Mesodermal cell (in vitro differentiated cells): ENCODE data around the gene CSAG1. TPM values are rescaled to one million over a fixed set of nuclear protein-coding genes. Genes with fewer than 3 reads are reported as not detected.
"Not testable (repeated sequence)": the region's sequence is repeated elsewhere in the genome, so short reads cannot be mapped to it uniquely, and the experiment has no call there.

ENCODE experiments used
- H3K27ac ChIP-seq: 2 replicates; pipeline ENCODE4 v1.7.0; 2013; ENCODE audit warnings: mild to moderate bottlenecking, low read depth, low read length, moderate library complexity; ENCODE audit not compliant: severe bottlenecking
- H3K36me3 ChIP-seq: 2 replicates; pipeline ENCODE4 v1.7.1; 2013; ENCODE audit warnings: mild to moderate bottlenecking, low read length, moderate library complexity; ENCODE audit not compliant: control insufficient read depth, insufficient read depth
- H3K4me1 ChIP-seq: one replicate; pipeline ENCODE4 v1.7.1; 2013; ENCODE audit warnings: mild to moderate bottlenecking, low read length; ENCODE audit not compliant: insufficient read depth, control insufficient read depth, poor library complexity, severe bottlenecking
- H3K4me3 ChIP-seq: 2 replicates; pipeline ENCODE4 v1.7.0; 2013; ENCODE audit warnings: low read length, control low read depth, mild to moderate bottlenecking; ENCODE audit not compliant: insufficient read depth, poor library complexity, severe bottlenecking; ENCODE audit errors: extremely low read depth
- H3K9me3 ChIP-seq: 2 replicates; pipeline ENCODE4 v1.7.1; 2013; ENCODE audit warnings: mild to moderate bottlenecking, low read length, moderate library complexity; ENCODE audit not compliant: control insufficient read depth
- whole genome bisulfite sequencing, 2 experiments: methylation state at CpG; one replicate each; pipeline ENCODE4 v1.1.5; 2013; ENCODE audit warnings: missing lambda C conversion rate in 2 of 2; ENCODE audit not compliant: insufficient coverage in 2 of 2; 5-methylcytosine and 5-hydroxymethylcytosine counted together
- polyA plus RNA-seq, 2 experiments: library from polyadenylated mRNA; stranded (reverse); fragments of 50-300 nt; gene quantifications; one replicate each; pipeline ENCODE4 v1.2.3, GENCODE V29; 2013

Gene CSAG1
- not detected for polyA plus RNA-seq (2013, experiment 1 of 2)
- not detected for polyA plus RNA-seq (2013, experiment 2 of 2)

GRCh38 chrX:152733261-152733975, at the start of gene CSAG1, which contains the start of gene MAGEA12:
Gene CSAG1, minus strand, starts transcription at chrX:152733721. Its CDS starts 1,261 bp downstream, at chrX:152732460.
Gene MAGEA12, plus strand, starts transcription at chrX:152733757. Its CDS starts 2,405 bp downstream, at chrX:152736162.
- H3K27ac ChIP-seq: no peak within 1 kb of the TSS
- H3K36me3 ChIP-seq: no peaks in the 10 kb centered on the region
- no peaks in the 10 kb centered on the region for H3K4me1 ChIP-seq
- H3K4me3 ChIP-seq: no peak within 1 kb of the TSS
- WGBS, 2 experiments: 60% methylated on average over 1 of the region's 21 CpGs; no CpG with 5 or more reads in 1 of the 2 experiments
- H3K9me3 ChIP-seq: no peaks in the 10 kb centered on the region

- no CpG with 5 or more reads among the region's 29 CpGs for WGBS, 2 experiments
- H3K9me3 ChIP-seq, H3K36me3 ChIP-seq, H3K27ac ChIP-seq, H3K4me1 ChIP-seq, H3K4me3 ChIP-seq: not testable (repeated sequence)
Observed at GRCh38 chrX:152769549-152770289, 36.2 kb upstream of the CSAG1 start, which contains the start of gene MAGEA6. Gene MAGEA6, minus strand, starts transcription at chrX:152769689. Its CDS starts 2,039 bp downstream, at chrX:152767650.

- not testable (repeated sequence) for H3K27ac ChIP-seq
Observed at GRCh38 chrX:152766562-152766961, 33.0 kb upstream of the CSAG1 start.

GRCh38 chrX:152761582-152761981, 28.1 kb upstream of the CSAG1 start:
- H3K4me1 ChIP-seq, H3K27ac ChIP-seq, H3K36me3 ChIP-seq, H3K4me3 ChIP-seq, H3K9me3 ChIP-seq: not testable (repeated sequence)
- WGBS, 2 experiments: no CpG with 5 or more reads among the region's 7 CpGs

More at GRCh38 chrX:152766562-152766961, 33.0 kb upstream of the CSAG1 start:
- not testable (repeated sequence) for H3K36me3 ChIP-seq, H3K4me3 ChIP-seq, H3K4me1 ChIP-seq, H3K9me3 ChIP-seq
- WGBS, 2 experiments: 80 to 95% methylated on average over 1 to 5 of the region's 9 CpGs

GRCh38 chrX:152759544-152759943, 26.0 kb upstream of the CSAG1 start:
- H3K9me3 ChIP-seq, H3K27ac ChIP-seq, H3K4me1 ChIP-seq, H3K4me3 ChIP-seq, H3K36me3 ChIP-seq: not testable (repeated sequence)
- no CpG with 5 or more reads among the region's 7 CpGs for WGBS, 2 experiments

- WGBS, 2 experiments: no CpG with 5 or more reads among the region's 2 CpGs
- not testable (repeated sequence) for H3K4me1 ChIP-seq, H3K9me3 ChIP-seq, H3K4me3 ChIP-seq, H3K27ac ChIP-seq, H3K36me3 ChIP-seq
Observed at GRCh38 chrX:152758918-152759317, 25.4 kb upstream of the CSAG1 start, which contains the start of gene CSAG3. Gene CSAG3, plus strand, starts transcription at chrX:152759218.

GRCh38 chrX:152754871-152755270, 21.4 kb upstream of the CSAG1 start:
- no CpG with 5 or more reads among the region's 5 CpGs for WGBS, 2 experiments
- H3K27ac ChIP-seq, H3K9me3 ChIP-seq, H3K4me3 ChIP-seq, H3K4me1 ChIP-seq, H3K36me3 ChIP-seq: not testable (repeated sequence)

- WGBS, 2 experiments: no CpG with 5 or more reads among the region's 35 CpGs
- not testable (repeated sequence) for H3K4me1 ChIP-seq, H3K4me3 ChIP-seq, H3K27ac ChIP-seq, H3K36me3 ChIP-seq, H3K9me3 ChIP-seq
Observed at GRCh38 chrX:152753686-152754650, 20.4 kb upstream of the CSAG1 start, which contains the start of gene MAGEA2. Gene MAGEA2, minus strand, starts transcription at chrX:152753842. Its CDS starts 2,479 bp downstream, at chrX:152751363.

GRCh38 chrX:152738560-152738959, 5.0 kb upstream of the CSAG1 start:
- no peak overlapping the region for H3K27ac ChIP-seq
- H3K4me1 ChIP-seq: no peaks in the 10 kb centered on the region
- no peaks in the 10 kb centered on the region for H3K36me3 ChIP-seq
- WGBS, 2 experiments: no CpG with 5 or more reads among the region's 5 CpGs
- no peaks in the 10 kb centered on the region for H3K9me3 ChIP-seq
- H3K4me3 ChIP-seq: no peak overlapping the region

- not testable (repeated sequence) for H3K9me3 ChIP-seq, H3K4me3 ChIP-seq, H3K4me1 ChIP-seq, H3K27ac ChIP-seq, H3K36me3 ChIP-seq
- 94 to 97% methylated on average over 3 to 11 of the region's 12 CpGs for WGBS, 2 experiments
Observed at GRCh38 chrX:152736528-152736927, 3.0 kb upstream of the CSAG1 start.
